GM12878 (cell line): ENCODE results near the gene ACYP2.

ENCODE experiments used
- CHD1 ChIP-seq: IDR thresholded peaks from 2 replicates; pipeline ENCODE4 v1.6.1; 2012; ENCODE audit warnings: low read depth, low read length, improper control_type of control experiment
- DPF2 ChIP-seq: fragments of 450-650 bp; IDR thresholded peaks from 2 replicates; pipeline ENCODE4 v1.6.1; 2017; ENCODE audit warnings: mild to moderate bottlenecking
- EGR1 ChIP-seq, 2 experiments: IDR thresholded peaks; 1 replicate in 1 of 2; 2 replicates in 1 of 2; pipeline ENCODE4 v1.6.1; 2011 to 2012; ENCODE audit warnings: low read depth in 2 of 2, low read length in 2 of 2, borderline replicate concordance in 1 of 2, mild to moderate bottlenecking in 1 of 2, moderate library complexity in 1 of 2
- JUND ChIP-seq: IDR thresholded peaks from 2 replicates; pipeline ENCODE4 v1.6.1; 2012; ENCODE audit warnings: low read depth, mild to moderate bottlenecking, low read length, improper control_type of control experiment, moderate library complexity
- NRF1 ChIP-seq: conservative IDR thresholded peaks from 2 replicates; pipeline ENCODE4 v1.6.1; 2011; ENCODE audit warnings: mild to moderate bottlenecking, low read depth, low read length, improper control_type of control experiment
- POLR2A ChIP-seq: IDR thresholded peaks from 2 replicates; pipeline ENCODE4 v1.6.1; 2011; ENCODE audit warnings: low read depth, mild to moderate bottlenecking, low read length
- POLR2AphosphoS5 ChIP-seq: IDR thresholded peaks from 2 replicates; pipeline ENCODE4 v1.6.1; 2011; ENCODE audit warnings: mild to moderate bottlenecking, low read length, inconsistent platforms
- SIN3A ChIP-seq: IDR thresholded peaks from 2 replicates; pipeline ENCODE4 v1.6.1; 2012; ENCODE audit warnings: low read depth, low read length, improper control_type of control experiment
- SMC3 ChIP-seq: IDR thresholded peaks from 2 replicates; pipeline ENCODE4 v1.6.1; 2011; ENCODE audit warnings: low read length, improper control_type of control experiment, borderline replicate concordance
- YY1 ChIP-seq: IDR thresholded peaks from 2 replicates; pipeline ENCODE4 v1.6.1; 2011; ENCODE audit warnings: low read depth, mild to moderate bottlenecking, low read length
- TF ChIP-seq, protein P1 (sequence below), 3 experiments: IDR thresholded peaks in 2 of 3; conservative IDR thresholded peaks in 1 of 3; 2 replicates each; pipeline ENCODE4 v1.5.1; 2011; ENCODE audit warnings: low read depth in 3 of 3, low read length in 3 of 3, mild to moderate bottlenecking in 3 of 3, control low read depth in 2 of 3, moderate library complexity in 2 of 3, inconsistent platforms in 1 of 3, mixed read lengths in 1 of 3; ENCODE audit not compliant: control insufficient read depth in 2 of 3, insufficient read depth in 1 of 3; ENCODE audit errors: extremely low read depth in 1 of 3

DNA sequence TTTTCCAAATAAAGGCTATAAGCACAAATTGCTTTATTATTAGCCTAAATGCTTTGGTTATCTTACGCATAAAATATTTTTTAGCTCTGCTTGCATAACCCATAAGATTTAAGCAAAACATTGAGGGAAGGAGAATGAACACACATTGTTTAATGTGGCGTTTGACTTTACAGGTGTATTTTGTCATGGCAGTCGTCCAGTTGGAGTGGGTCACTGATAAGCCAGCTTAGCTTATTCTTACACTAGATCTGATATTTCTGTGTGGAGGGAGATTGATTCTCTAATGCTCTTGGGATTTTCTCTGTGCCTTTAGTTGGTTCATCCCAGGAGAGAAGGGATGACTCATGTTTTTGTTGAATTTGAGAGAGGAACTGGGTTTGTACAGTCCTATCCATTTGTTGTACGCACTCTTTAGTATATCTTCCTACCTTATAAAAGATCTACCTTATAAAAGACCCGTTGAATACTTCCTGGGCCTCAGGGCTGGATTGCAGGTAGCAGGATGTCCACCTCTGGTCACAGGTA is 47.5 kb upstream of the ACYP2 start:
- no peak for TF ChIP-seq NRF1
- no peak for TF ChIP-seq POLR2AphosphoS5
- TF ChIP-seq SMC3 = no peak
- TF ChIP-seq SIN3A = no peak
- TF ChIP-seq, protein P1, sequence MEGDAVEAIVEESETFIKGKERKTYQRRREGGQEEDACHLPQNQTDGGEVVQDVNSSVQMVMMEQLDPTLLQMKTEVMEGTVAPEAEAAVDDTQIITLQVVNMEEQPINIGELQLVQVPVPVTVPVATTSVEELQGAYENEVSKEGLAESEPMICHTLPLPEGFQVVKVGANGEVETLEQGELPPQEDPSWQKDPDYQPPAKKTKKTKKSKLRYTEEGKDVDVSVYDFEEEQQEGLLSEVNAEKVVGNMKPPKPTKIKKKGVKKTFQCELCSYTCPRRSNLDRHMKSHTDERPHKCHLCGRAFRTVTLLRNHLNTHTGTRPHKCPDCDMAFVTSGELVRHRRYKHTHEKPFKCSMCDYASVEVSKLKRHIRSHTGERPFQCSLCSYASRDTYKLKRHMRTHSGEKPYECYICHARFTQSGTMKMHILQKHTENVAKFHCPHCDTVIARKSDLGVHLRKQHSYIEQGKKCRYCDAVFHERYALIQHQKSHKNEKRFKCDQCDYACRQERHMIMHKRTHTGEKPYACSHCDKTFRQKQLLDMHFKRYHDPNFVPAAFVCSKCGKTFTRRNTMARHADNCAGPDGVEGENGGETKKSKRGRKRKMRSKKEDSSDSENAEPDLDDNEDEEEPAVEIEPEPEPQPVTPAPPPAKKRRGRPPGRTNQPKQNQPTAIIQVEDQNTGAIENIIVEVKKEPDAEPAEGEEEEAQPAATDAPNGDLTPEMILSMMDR (IDR thresholded peaks at IDR 0.05 in 2 of 3, conservative IDR thresholded peaks at IDR 0.05 in 1 of 3; ENCODE audit: control insufficient read depth in 2 of 3, extremely low read depth in 1 of 3, insufficient read depth in 1 of 3, low read depth in 3 of 3, low read length in 3 of 3) = no peak
- no peak for TF ChIP-seq DPF2
- TF ChIP-seq JUND = no peak
- no peak for TF ChIP-seq EGR1 (IDR thresholded peaks at IDR 0.05; ENCODE audit: borderline replicate concordance in 1 of 2, low read depth in 2 of 2, low read length in 2 of 2)
- TF ChIP-seq CHD1 = no peak
- TF ChIP-seq POLR2A = no peak
- no peak for TF ChIP-seq YY1
